Measurements from ENCODE around the gene CNTROB. TPM values are rescaled to one million over a fixed set of nuclear protein-coding genes. Genes with fewer than 3 reads are reported as not detected.

The CNTROB gene
- polyA plus RNA-seq, 2 of the 4 experiments (the other 2 are of a cell fraction), result 23.2 to 57.0 TPM

- WGBS (ENCODE audit: missing lambda C conversion rate), result 94% methylated on average over 2 of the region's 2 CpGs
- no peak for DNase-seq (ENCODE audit: low read depth in 1 of 2, low spot score in 1 of 2)
- CTCF ChIA-PET, result interaction anchor here (1.0 to 3.9 kb wide), 6 partner anchors 11 to 80 kb away, joined by 3 to 24 read pairs (median 13); partner anchors contain the start of gene RNF227
- no peak for TF ChIP-seq TP53 (CRISPR knock-in tag; IDR thresholded peaks at IDR 0.05)
- no peak for TF ChIP-seq MAZ (IDR thresholded peaks at IDR 0.05; ENCODE audit: borderline replicate concordance, low read depth, low read length)
- no peak for TF ChIP-seq JUNB (IDR thresholded peaks at IDR 0.05)
- no peak for TF ChIP-seq KDM5A (IDR thresholded peaks at IDR 0.05)
- no peak for TF ChIP-seq RAD21 (conservative IDR thresholded peaks at IDR 0.05 in 1 of 2, IDR thresholded peaks at IDR 0.05 in 1 of 2)
- TF ChIP-seq CBX2 (IDR thresholded peaks at IDR 0.05; ENCODE audit: borderline replicate concordance, low read depth), result no peak
- no peak for TF ChIP-seq GATA3 (IDR thresholded peaks at IDR 0.05; ENCODE audit: borderline replicate concordance)
- TF ChIP-seq ZC3H11A (IDR thresholded peaks at IDR 0.05), result no peak
- no peak for TF ChIP-seq EHMT2 (IDR thresholded peaks at IDR 0.05; ENCODE audit: low read depth)
- TF ChIP-seq, protein P1, sequence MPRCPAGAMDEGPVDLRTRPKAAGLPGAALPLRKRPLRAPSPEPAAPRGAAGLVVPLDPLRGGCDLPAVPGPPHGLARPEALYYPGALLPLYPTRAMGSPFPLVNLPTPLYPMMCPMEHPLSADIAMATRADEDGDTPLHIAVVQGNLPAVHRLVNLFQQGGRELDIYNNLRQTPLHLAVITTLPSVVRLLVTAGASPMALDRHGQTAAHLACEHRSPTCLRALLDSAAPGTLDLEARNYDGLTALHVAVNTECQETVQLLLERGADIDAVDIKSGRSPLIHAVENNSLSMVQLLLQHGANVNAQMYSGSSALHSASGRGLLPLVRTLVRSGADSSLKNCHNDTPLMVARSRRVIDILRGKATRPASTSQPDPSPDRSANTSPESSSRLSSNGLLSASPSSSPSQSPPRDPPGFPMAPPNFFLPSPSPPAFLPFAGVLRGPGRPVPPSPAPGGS (IDR thresholded peaks at IDR 0.05), result no peak
- TF ChIP-seq NFE2L2 (conservative IDR thresholded peaks at IDR 0.05; ENCODE audit: low read length), result no peak
- no peak for TF ChIP-seq RNF2 (IDR thresholded peaks at IDR 0.05; ENCODE audit: borderline replicate concordance, low read depth)
- no peak for TF ChIP-seq RFX5 (IDR thresholded peaks at IDR 0.05)
- Histone ChIP-seq H3K27ac (no peak overlapping the region), H3K4me2 (no peak overlapping the region), H3K4me3 (no peak overlapping the region), H3K9me3 (no peaks in the 10 kb centered on the region), H3K4me1 (no peaks in the 10 kb centered on the region)
- FAIRE-seq, result no peak
- ATAC-seq, result no peak
- POLR2A ChIA-PET, result no interaction called here
Observed at GRCh38 chr17:7995724-7996123, 63.7 kb downstream of the CNTROB start.

DNA sequence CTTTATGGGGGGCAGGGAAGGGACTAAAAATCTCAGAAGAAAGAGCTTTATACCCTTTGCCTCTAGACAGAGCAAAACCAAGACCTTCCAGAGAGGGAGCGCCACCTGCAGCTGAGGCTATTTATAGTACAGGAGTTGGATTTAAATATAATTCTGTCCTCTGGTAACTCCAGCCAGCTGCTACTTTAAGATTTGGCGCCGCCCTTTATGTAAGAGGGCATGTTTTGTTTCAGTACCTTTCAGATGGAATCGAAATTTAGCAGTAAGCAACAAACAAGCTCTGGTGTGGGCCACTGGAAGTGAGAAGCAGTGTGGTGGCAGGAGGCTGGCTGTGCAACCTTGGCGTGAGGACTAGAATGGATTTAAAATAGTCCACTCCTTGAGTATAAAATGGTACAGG lies 65.2 kb downstream of the CNTROB start:
- Histone ChIP-seq H3K4me3 (no peak overlapping the region), H3K9me3 (no peaks in the 10 kb centered on the region), H3K4me2 (peak overlapping the region; percentile 44; the same call in 2 of the 3 replicates), H3K4me1 (no peaks in the 10 kb centered on the region), H3K27ac (no peak overlapping the region)
- TF ChIP-seq NR3C1 (IDR thresholded peaks at IDR 0.05) (no peak), CHD4 (IDR thresholded peaks at IDR 0.05; ENCODE audit: borderline replicate concordance) (no peak), ZFP36 (IDR thresholded peaks at IDR 0.05; ENCODE audit: borderline replicate concordance, partially characterized antibody) (no peak), JUNB (IDR thresholded peaks at IDR 0.05) (no peak), RAD21 (conservative IDR thresholded peaks at IDR 0.05 in 1 of 2, IDR thresholded peaks at IDR 0.05 in 1 of 2) (peak; percentile 40 to 44; a peak in 3 of 5 replicates), MAZ (IDR thresholded peaks at IDR 0.05; ENCODE audit: borderline replicate concordance, low read depth, low read length) (no peak), FOSL2 (IDR thresholded peaks at IDR 0.05) (no peak), FOSL2 (CRISPR knock-in tag; IDR thresholded peaks at IDR 0.05) (no peak), SMC3 (IDR thresholded peaks at IDR 0.05) (peak; percentile 50), CTCF (IDR thresholded peaks at IDR 0.05) (peak; percentile 70), CBX2 (IDR thresholded peaks at IDR 0.05; ENCODE audit: borderline replicate concordance, low read depth) (no peak), PBX3 (IDR thresholded peaks at IDR 0.05) (no peak)
- CTCF ChIA-PET, result interaction anchor here (0.6 to 3.9 kb wide), 42 partner anchors 8 to 254 kb away, joined by 3 to 24 read pairs (median 4); partner anchors contain the start of genes ALOX15B, CNTROB, KDM6B and NAA38
- FAIRE-seq (no peak), DNase-seq (ENCODE audit: low read depth in 1 of 2, low spot score in 1 of 2) (peak; percentile 67 to 68), ATAC-seq (peak; percentile 94 to 95)
- WGBS (ENCODE audit: missing lambda C conversion rate), result 24% methylated on average over 5 of the region's 5 CpGs
- POLR2A ChIA-PET, result no interaction called here

Small RNAs within 50 kb of the gene (small RNA-seq; reads per million reads assigned to genes)
- 0 to 10.3 (median 5.5) reads per million in 6 experiments for gene SCARNA21

Other genes starting within 250 kb of the CNTROB start
- gene TP53, start 244.7 kb upstream of the CNTROB start, polyA plus RNA-seq (2011; rRNA removed), result 65.9 and 80.1 TPM in 2 replicates
- gene TP53, start 244.7 kb upstream of the CNTROB start, polyA plus RNA-seq (2017; fragmentation: RNase III; extraction: RNeasy Plus Mini Kit Qiagen cat#74134 plus additional on column Dnase treatment), result 53.1 to 64.0 TPM (median 59.4 TPM) in 3 replicates
- gene WRAP53, start 243.7 kb upstream of the CNTROB start, polyA plus RNA-seq (2011; rRNA removed), result 15.9 and 17.4 TPM in 2 replicates
- gene WRAP53, start 243.7 kb upstream of the CNTROB start, polyA plus RNA-seq (2017; fragmentation: RNase III; extraction: RNeasy Plus Mini Kit Qiagen cat#74134 plus additional on column Dnase treatment), result 33.8 to 34.0 TPM (median 33.9 TPM) in 3 replicates
- gene EFNB3, start 227.0 kb upstream of the CNTROB start, polyA plus RNA-seq (2011; rRNA removed), result 1.9 and 2.1 TPM in 2 replicates
- 0.96 to 1.9 TPM (median 1.7 TPM) in 3 replicates for gene EFNB3, start 227.0 kb upstream of the CNTROB start, polyA plus RNA-seq (2017; fragmentation: RNase III; extraction: RNeasy Plus Mini Kit Qiagen cat#74134 plus additional on column Dnase treatment)
- 0.08 TPM in 2 replicates for gene DNAH2, start 214.5 kb upstream of the CNTROB start, polyA plus RNA-seq (2011; rRNA removed)
- 0.01 to 0.05 TPM (median 0.03 TPM) in 3 replicates for gene DNAH2, start 214.5 kb upstream of the CNTROB start, polyA plus RNA-seq (2017; fragmentation: RNase III; extraction: RNeasy Plus Mini Kit Qiagen cat#74134 plus additional on column Dnase treatment)
- gene KDM6B, start 98.0 kb upstream of the CNTROB start, polyA plus RNA-seq (2011; rRNA removed), result 1.3 and 3.3 TPM in 2 replicates
- 7.6 to 10.2 TPM (median 8.8 TPM) in 3 replicates for gene KDM6B, start 98.0 kb upstream of the CNTROB start, polyA plus RNA-seq (2017; fragmentation: RNase III; extraction: RNeasy Plus Mini Kit Qiagen cat#74134 plus additional on column Dnase treatment)
- gene TMEM88, start 77.1 kb upstream of the CNTROB start, polyA plus RNA-seq (2011; rRNA removed), result 0.48 and 0.57 TPM in 2 replicates
- gene TMEM88, start 77.1 kb upstream of the CNTROB start, polyA plus RNA-seq (2017; fragmentation: RNase III; extraction: RNeasy Plus Mini Kit Qiagen cat#74134 plus additional on column Dnase treatment), result 0.17 to 0.73 TPM (median 0.33 TPM) in 3 replicates
- 98.9 and 102 TPM in 2 replicates for gene NAA38, start 74.6 kb upstream of the CNTROB start, polyA plus RNA-seq (2011; rRNA removed)
- gene NAA38, start 74.6 kb upstream of the CNTROB start, polyA plus RNA-seq (2017; fragmentation: RNase III; extraction: RNeasy Plus Mini Kit Qiagen cat#74134 plus additional on column Dnase treatment), result 268 to 287 TPM (median 275 TPM) in 3 replicates
- 17.7 and 20.4 TPM in 2 replicates for gene CYB5D1, start 74.2 kb upstream of the CNTROB start, polyA plus RNA-seq (2011; rRNA removed)
- 26.4 to 28.2 TPM (median 28.1 TPM) in 3 replicates for gene CYB5D1, start 74.2 kb upstream of the CNTROB start, polyA plus RNA-seq (2017; fragmentation: RNase III; extraction: RNeasy Plus Mini Kit Qiagen cat#74134 plus additional on column Dnase treatment)
- gene CHD3, start 43.4 kb upstream of the CNTROB start, polyA plus RNA-seq (2011; rRNA removed), result 56.3 and 69.7 TPM in 2 replicates
- 88.0 to 113 TPM (median 111 TPM) in 3 replicates for gene CHD3, start 43.4 kb upstream of the CNTROB start, polyA plus RNA-seq (2017; fragmentation: RNase III; extraction: RNeasy Plus Mini Kit Qiagen cat#74134 plus additional on column Dnase treatment)
- gene RNF227, start 15.9 kb upstream of the CNTROB start, polyA plus RNA-seq (2011; rRNA removed), result 2.1 and 2.4 TPM in 2 replicates
- 1.7 to 4.1 TPM (median 3.7 TPM) in 3 replicates for gene RNF227, start 15.9 kb upstream of the CNTROB start, polyA plus RNA-seq (2017; fragmentation: RNase III; extraction: RNeasy Plus Mini Kit Qiagen cat#74134 plus additional on column Dnase treatment)
- gene KCNAB3, start 2.4 kb upstream of the CNTROB start, polyA plus RNA-seq (2011; rRNA removed), result 2.4 and 2.7 TPM in 2 replicates
- 3.2 to 4.8 TPM (median 3.4 TPM) in 3 replicates for gene KCNAB3, start 2.4 kb upstream of the CNTROB start, polyA plus RNA-seq (2017; fragmentation: RNase III; extraction: RNeasy Plus Mini Kit Qiagen cat#74134 plus additional on column Dnase treatment)
- 200 and 204 TPM in 2 replicates for gene TRAPPC1, start 260 bp upstream of the CNTROB start, polyA plus RNA-seq (2011; rRNA removed)
- 314 to 336 TPM (median 328 TPM) in 3 replicates for gene TRAPPC1, start 260 bp upstream of the CNTROB start, polyA plus RNA-seq (2017; fragmentation: RNase III; extraction: RNeasy Plus Mini Kit Qiagen cat#74134 plus additional on column Dnase treatment)
- not detected in 2 replicates for gene GUCY2D, start 70.4 kb downstream of the CNTROB start, polyA plus RNA-seq (2011; rRNA removed)
- gene GUCY2D, start 70.4 kb downstream of the CNTROB start, polyA plus RNA-seq (2017; fragmentation: RNase III; extraction: RNeasy Plus Mini Kit Qiagen cat#74134 plus additional on column Dnase treatment), result 0.14 to 0.50 TPM in 2 of 3 replicates, not detected in the other
- gene ALOX15B, start 106.9 kb downstream of the CNTROB start, polyA plus RNA-seq (2011; rRNA removed), result not detected in 2 replicates
- gene ALOX15B, start 106.9 kb downstream of the CNTROB start, polyA plus RNA-seq (2017; fragmentation: RNase III; extraction: RNeasy Plus Mini Kit Qiagen cat#74134 plus additional on column Dnase treatment), result not detected in 3 replicates
- 0.63 and 1.0 TPM in 2 replicates for gene ALOX12B, start 155.5 kb downstream of the CNTROB start, polyA plus RNA-seq (2011; rRNA removed)
- gene ALOX12B, start 155.5 kb downstream of the CNTROB start, polyA plus RNA-seq (2017; fragmentation: RNase III; extraction: RNeasy Plus Mini Kit Qiagen cat#74134 plus additional on column Dnase treatment), result 1.0 to 1.5 TPM (median 1.3 TPM) in 3 replicates
- 0.35 and 0.58 TPM in 2 replicates for gene ALOXE3, start 186.3 kb downstream of the CNTROB start, polyA plus RNA-seq (2011; rRNA removed)
- gene ALOXE3, start 186.3 kb downstream of the CNTROB start, polyA plus RNA-seq (2017; fragmentation: RNase III; extraction: RNeasy Plus Mini Kit Qiagen cat#74134 plus additional on column Dnase treatment), result 0.40 to 0.51 TPM (median 0.46 TPM) in 3 replicates
- gene HES7, start 191.9 kb downstream of the CNTROB start, polyA plus RNA-seq (2011; rRNA removed), result 0.56 and 0.58 TPM in 2 replicates
- 0.67 to 1.4 TPM (median 0.72 TPM) in 3 replicates for gene HES7, start 191.9 kb downstream of the CNTROB start, polyA plus RNA-seq (2017; fragmentation: RNase III; extraction: RNeasy Plus Mini Kit Qiagen cat#74134 plus additional on column Dnase treatment)
- 5.5 and 5.6 TPM in 2 replicates for gene PER1, start 220.2 kb downstream of the CNTROB start, polyA plus RNA-seq (2011; rRNA removed)
- gene PER1, start 220.2 kb downstream of the CNTROB start, polyA plus RNA-seq (2017; fragmentation: RNase III; extraction: RNeasy Plus Mini Kit Qiagen cat#74134 plus additional on column Dnase treatment), result 6.8 to 8.7 TPM (median 8.4 TPM) in 3 replicates
- gene VAMP2, start 230.7 kb downstream of the CNTROB start, polyA plus RNA-seq (2011; rRNA removed), result 21.7 and 24.7 TPM in 2 replicates
- gene VAMP2, start 230.7 kb downstream of the CNTROB start, polyA plus RNA-seq (2017; fragmentation: RNase III; extraction: RNeasy Plus Mini Kit Qiagen cat#74134 plus additional on column Dnase treatment), result 19.2 to 23.3 TPM (median 19.3 TPM) in 3 replicates
- gene TMEM107, start 244.2 kb downstream of the CNTROB start, polyA plus RNA-seq (2011; rRNA removed), result 21.8 and 22.8 TPM in 2 replicates
- 16.0 to 19.2 TPM (median 17.0 TPM) in 3 replicates for gene TMEM107, start 244.2 kb downstream of the CNTROB start, polyA plus RNA-seq (2017; fragmentation: RNase III; extraction: RNeasy Plus Mini Kit Qiagen cat#74134 plus additional on column Dnase treatment)